Measurements from ENCODE around the gene MYBBP1A.

MYBBP1A gene

DNA sequence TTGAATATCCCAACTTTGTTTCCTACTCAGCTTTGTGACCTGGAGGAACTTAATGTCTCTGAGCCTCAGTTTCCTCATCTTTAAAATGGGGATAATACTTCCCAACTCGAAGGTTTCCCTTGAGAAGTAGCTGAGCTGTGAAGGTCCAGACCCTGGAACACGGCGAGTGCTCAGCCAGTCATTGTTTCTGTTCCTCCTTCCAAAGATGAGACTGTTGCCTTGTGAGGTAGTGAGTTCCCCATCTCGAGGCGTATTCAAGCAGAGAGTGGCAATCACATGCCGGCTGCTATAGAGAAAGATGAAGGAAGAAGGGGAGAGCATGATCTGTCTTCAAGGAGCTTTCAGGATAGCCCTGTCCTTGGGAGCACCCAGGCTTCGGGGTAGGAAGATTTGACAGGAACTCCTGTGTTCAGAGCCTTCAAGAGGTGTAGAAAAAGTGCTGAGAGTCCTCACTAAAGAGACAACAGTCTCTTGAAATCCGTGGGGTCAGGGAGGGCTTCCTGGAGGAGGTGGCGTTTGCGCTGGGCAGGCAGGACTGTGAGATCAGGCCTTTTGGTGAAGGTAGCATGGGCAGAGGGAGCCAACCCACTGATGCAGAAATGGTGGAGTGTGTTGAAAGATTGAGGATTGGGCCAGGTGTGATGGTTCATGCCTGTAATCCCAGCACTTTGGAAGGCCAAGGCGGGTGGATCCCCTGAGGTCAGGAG, 29.3 kb downstream of the MYBBP1A start:
- no peak overlapping the region for H3K4me3 ChIP-seq (ENCODE audit: low read depth, low read length)
- H3K9me3 ChIP-seq (ENCODE audit: control insufficient read depth, low read length), result no peaks in the 10 kb centered on the region
- no peaks in the 10 kb centered on the region for H3K4me1 ChIP-seq
- H3K27me3 ChIP-seq (ENCODE audit: control insufficient read depth, insufficient read depth, low read length), result no peaks in the 10 kb centered on the region
- H3K4me2 ChIP-seq (ENCODE audit: low read length), result no peak overlapping the region
- no peaks in the 10 kb centered on the region for H3K36me3 ChIP-seq (ENCODE audit: control insufficient read depth, insufficient read depth, low read length)
- H2AFZ ChIP-seq, result no peak overlapping the region
- no peak overlapping the region for H3K9ac ChIP-seq
- H3K79me2 ChIP-seq, result no peaks in the 10 kb centered on the region
- no peak overlapping the region for H3K27ac ChIP-seq
- TF ChIP-seq CTCF (IDR thresholded peaks at IDR 0.05), result no peak

DNA sequence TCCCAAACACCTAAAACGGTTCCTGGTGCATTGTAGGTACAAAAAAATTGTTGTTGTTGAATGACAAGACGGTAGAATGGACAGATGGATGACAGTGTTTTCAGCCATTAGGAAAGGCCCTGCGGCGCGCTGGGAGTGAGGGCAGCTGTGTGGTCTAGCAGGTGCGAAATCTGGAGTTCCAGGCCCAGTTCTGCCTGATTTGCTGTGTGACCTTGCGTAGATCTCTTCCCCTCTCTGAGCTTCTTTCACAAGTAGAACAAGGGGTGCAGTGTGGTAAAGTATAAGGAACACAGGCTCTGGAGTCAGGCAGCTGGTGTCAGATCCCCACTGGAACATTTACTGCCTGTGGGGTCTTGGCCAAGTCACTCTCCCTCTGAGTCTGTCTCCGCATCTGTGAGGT, 31.2 kb downstream of the MYBBP1A start:
- Histone ChIP-seq H3K36me3 (ENCODE audit: control insufficient read depth, insufficient read depth, low read length) (no peaks in the 10 kb centered on the region), H3K4me1 (no peaks in the 10 kb centered on the region), H3K9me3 (ENCODE audit: control insufficient read depth, low read length) (no peaks in the 10 kb centered on the region), H3K4me2 (ENCODE audit: low read length) (no peak overlapping the region), H3K79me2 (no peaks in the 10 kb centered on the region), H3K27me3 (ENCODE audit: control insufficient read depth, insufficient read depth, low read length) (no peaks in the 10 kb centered on the region), H3K9ac (no peak overlapping the region), H2AFZ (no peak overlapping the region), H3K27ac (no peak overlapping the region), H3K4me3 (ENCODE audit: low read depth, low read length) (no peak overlapping the region)
- no peak for TF ChIP-seq CTCF (IDR thresholded peaks at IDR 0.05)

GRCh38 chr17:4522661-4523060, 32.5 kb downstream of the MYBBP1A start:
- H3K27ac ChIP-seq, result peak overlapping the region; percentile 51
- no peak overlapping the region for H2AFZ ChIP-seq
- no peak overlapping the region for H3K4me3 ChIP-seq (ENCODE audit: low read depth, low read length)
- H3K27me3 ChIP-seq (ENCODE audit: control insufficient read depth, insufficient read depth, low read length), result no peaks in the 10 kb centered on the region
- no peaks in the 10 kb centered on the region for H3K36me3 ChIP-seq (ENCODE audit: control insufficient read depth, insufficient read depth, low read length)
- H3K4me1 ChIP-seq, result no peaks in the 10 kb centered on the region
- H3K4me2 ChIP-seq (ENCODE audit: low read length), result no peak overlapping the region
- TF ChIP-seq CTCF (IDR thresholded peaks at IDR 0.05), result no peak
- no peaks in the 10 kb centered on the region for H3K9me3 ChIP-seq (ENCODE audit: control insufficient read depth, low read length)
- no peaks in the 10 kb centered on the region for H3K79me2 ChIP-seq
- no peak overlapping the region for H3K9ac ChIP-seq

DNA sequence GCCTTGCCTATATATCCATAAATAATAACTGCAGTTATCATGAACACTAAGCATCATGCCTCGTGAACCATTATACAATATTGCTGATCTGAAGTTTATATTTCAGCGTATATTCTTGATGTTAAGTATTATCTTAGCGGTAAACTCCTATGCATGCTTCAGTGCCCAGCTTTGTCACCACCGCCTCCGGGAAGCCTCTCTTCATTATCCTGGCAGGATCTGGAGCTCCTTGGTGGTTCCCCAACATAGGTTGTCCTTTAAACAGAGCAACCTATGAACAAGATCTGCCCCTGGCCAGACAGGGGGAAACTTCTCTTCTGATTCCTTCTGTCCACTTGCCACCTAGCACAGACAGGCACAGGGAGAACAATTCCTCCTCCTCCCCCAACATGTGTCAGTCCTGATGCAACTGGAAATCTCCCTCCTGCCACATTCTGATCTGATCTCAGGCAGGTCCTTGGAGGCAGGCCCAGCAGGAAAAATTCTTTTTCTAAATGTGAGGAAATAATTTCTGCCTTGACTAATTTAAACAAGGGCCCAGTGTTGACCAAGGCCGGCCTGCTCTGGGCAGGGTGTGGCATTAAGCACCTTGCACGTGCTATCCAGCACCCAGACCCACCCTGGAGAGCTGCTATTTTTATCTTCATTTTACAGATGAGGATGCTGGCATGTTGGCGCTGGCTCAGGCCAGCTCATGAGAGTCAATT, 34.1 kb downstream of the MYBBP1A start:
- Histone ChIP-seq H3K27me3 (ENCODE audit: control insufficient read depth, insufficient read depth, low read length) (no peaks in the 10 kb centered on the region), H3K79me2 (no peaks in the 10 kb centered on the region), H3K9me3 (ENCODE audit: control insufficient read depth, low read length) (no peaks in the 10 kb centered on the region), H3K36me3 (ENCODE audit: control insufficient read depth, insufficient read depth, low read length) (no peaks in the 10 kb centered on the region), H3K27ac (peak overlapping the region; percentile 39), H3K9ac (no peak overlapping the region), H2AFZ (no peak overlapping the region), H3K4me2 (ENCODE audit: low read length) (no peak overlapping the region), H3K4me1 (no peaks in the 10 kb centered on the region), H3K4me3 (ENCODE audit: low read depth, low read length) (no peak overlapping the region)
- no peak for TF ChIP-seq CTCF (IDR thresholded peaks at IDR 0.05)

Data from parathyroid adenoma (tissue), 2 donors.